Measurements from ENCODE around the gene REEP1. TPM values are rescaled to one million over a fixed set of nuclear protein-coding genes. Genes with fewer than 3 reads are reported as not detected.

REEP1 gene
- polyA plus RNA-seq, 2 of the 4 experiments (the other 2 are of a cell fraction) = 0.30 to 0.45 TPM

GRCh38 chr2:86240251-86240650, 97.2 kb downstream of the REEP1 start:
- Histone ChIP-seq H3K4me2 (no peak overlapping the region), H3K9me3 (no peaks in the 10 kb centered on the region), H3K4me1 (no peaks in the 10 kb centered on the region), H3K27ac (no peak overlapping the region), H3K4me3 (no peak overlapping the region)
- FAIRE-seq = no peak
- ChIA-PET CTCF (interaction anchor here (2.0 kb wide), 1 partner anchor 10 kb away, joined by 6 read pairs; no protein-coding TSS in a partner anchor), POLR2A (no interaction called here)
- no peak for ATAC-seq
- TF ChIP-seq KDM5A (IDR thresholded peaks at IDR 0.05) = no peak
- TF ChIP-seq HDAC2 (IDR thresholded peaks at IDR 0.05) = no peak
- 71% methylated on average over 14 of the region's 14 CpGs for WGBS (ENCODE audit: missing lambda C conversion rate)
- no peak for DNase-seq (ENCODE audit: low read depth in 1 of 2, low spot score in 1 of 2)

DNA sequence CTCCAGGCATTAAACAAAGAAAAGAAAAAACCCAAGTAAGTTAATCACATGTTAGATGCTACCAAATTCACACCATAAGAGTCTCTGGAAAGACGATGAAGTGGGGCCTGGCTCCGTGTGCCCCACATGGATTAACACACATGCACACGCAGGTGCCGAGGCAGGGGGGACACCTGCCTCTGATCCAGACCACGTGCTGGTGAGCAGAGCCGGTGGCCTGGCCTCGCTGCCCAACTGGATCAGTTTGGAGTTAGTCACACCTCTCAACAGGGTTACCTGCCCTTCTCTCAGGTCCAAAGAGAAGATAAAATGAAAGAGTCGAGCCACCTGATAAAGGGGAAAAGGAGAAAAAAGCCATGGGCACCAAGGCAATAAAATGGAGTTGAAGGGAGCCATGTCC, 97.7 kb downstream of the REEP1 start:
- no peak overlapping the region for H3K4me3 ChIP-seq
- ChIA-PET POLR2A (no interaction called here), CTCF (no interaction called here)
- TF ChIP-seq FOSL2 (IDR thresholded peaks at IDR 0.05) (no peak), FOSL2 (CRISPR knock-in tag; IDR thresholded peaks at IDR 0.05) (no peak), MAZ (IDR thresholded peaks at IDR 0.05; ENCODE audit: borderline replicate concordance, low read depth, low read length) (no peak), ZFP36 (IDR thresholded peaks at IDR 0.05; ENCODE audit: borderline replicate concordance, partially characterized antibody) (no peak), GATA3 (IDR thresholded peaks at IDR 0.05; ENCODE audit: borderline replicate concordance) (no peak), CHD2 (IDR thresholded peaks at IDR 0.05; ENCODE audit: low read length, partially characterized antibody) (no peak), BHLHE40 (IDR thresholded peaks at IDR 0.05; ENCODE audit: low read depth, low read length) (no peak), ZC3H11A (IDR thresholded peaks at IDR 0.05) (no peak), RFX5 (IDR thresholded peaks at IDR 0.05) (no peak), EHF (CRISPR knock-in tag; IDR thresholded peaks at IDR 0.05) (no peak)
- TF ChIP-seq, protein P1, sequence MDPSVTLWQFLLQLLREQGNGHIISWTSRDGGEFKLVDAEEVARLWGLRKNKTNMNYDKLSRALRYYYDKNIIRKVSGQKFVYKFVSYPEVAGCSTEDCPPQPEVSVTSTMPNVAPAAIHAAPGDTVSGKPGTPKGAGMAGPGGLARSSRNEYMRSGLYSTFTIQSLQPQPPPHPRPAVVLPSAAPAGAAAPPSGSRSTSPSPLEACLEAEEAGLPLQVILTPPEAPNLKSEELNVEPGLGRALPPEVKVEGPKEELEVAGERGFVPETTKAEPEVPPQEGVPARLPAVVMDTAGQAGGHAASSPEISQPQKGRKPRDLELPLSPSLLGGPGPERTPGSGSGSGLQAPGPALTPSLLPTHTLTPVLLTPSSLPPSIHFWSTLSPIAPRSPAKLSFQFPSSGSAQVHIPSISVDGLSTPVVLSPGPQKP (IDR thresholded peaks at IDR 0.05; ENCODE audit: low read depth, low read length) = no peak
- ATAC-seq (no peak), DNase-seq (ENCODE audit: low read depth in 1 of 2, low spot score in 1 of 2) (no peak), FAIRE-seq (no peak)
- no peaks in the 10 kb centered on the region for H3K4me1 ChIP-seq
- H3K9me3 ChIP-seq = no peaks in the 10 kb centered on the region
- no peak overlapping the region for H3K27ac ChIP-seq
- H3K4me2 ChIP-seq = no peak overlapping the region
- 57% methylated on average over 8 of the region's 8 CpGs for WGBS (ENCODE audit: missing lambda C conversion rate)

DNA sequence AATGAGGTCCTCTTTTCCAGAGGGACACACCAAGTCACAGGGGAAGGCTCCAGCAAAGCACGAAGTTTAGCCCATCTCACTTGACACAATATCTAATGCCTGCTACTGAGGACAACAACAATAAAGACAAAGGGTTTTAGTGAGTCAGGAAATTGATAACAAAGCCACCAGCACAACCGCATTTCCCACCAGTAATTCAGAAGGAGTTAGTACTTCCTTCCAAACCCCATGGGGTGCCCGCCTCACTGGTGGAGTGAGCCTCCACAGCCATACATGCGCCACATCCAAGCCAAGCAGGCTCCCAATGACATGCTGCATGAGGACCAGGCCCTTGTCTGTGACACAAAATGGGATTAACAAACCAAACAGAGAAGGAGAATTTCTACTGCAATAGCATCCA, 98.1 kb downstream of the REEP1 start:
- CTCF ChIA-PET = no interaction called here

More for the DNA sequence above, 98.1 kb downstream of the REEP1 start:
- 69% methylated on average over 4 of the region's 4 CpGs for WGBS (ENCODE audit: missing lambda C conversion rate)
- Histone ChIP-seq H3K27ac (no peak overlapping the region), H3K4me2 (no peak overlapping the region), H3K9me3 (no peaks in the 10 kb centered on the region), H3K4me3 (no peak overlapping the region), H3K4me1 (no peaks in the 10 kb centered on the region)
- FAIRE-seq (no peak), ATAC-seq (no peak), DNase-seq (ENCODE audit: low read depth in 1 of 2, low spot score in 1 of 2) (no peak)
- POLR2A ChIA-PET = no interaction called here
- TF ChIP-seq ZSCAN20 (CRISPR knock-in tag; IDR thresholded peaks at IDR 0.05) (no peak), JUNB (IDR thresholded peaks at IDR 0.05) (no peak), CTCF (IDR thresholded peaks at IDR 0.05) (no peak), MAZ (IDR thresholded peaks at IDR 0.05; ENCODE audit: borderline replicate concordance, low read depth, low read length) (no peak), REST (IDR thresholded peaks at IDR 0.05) (no peak), POLR2A (IDR thresholded peaks at IDR 0.05; ENCODE audit: low read length) (no peak)
- TF ChIP-seq, protein P2, sequence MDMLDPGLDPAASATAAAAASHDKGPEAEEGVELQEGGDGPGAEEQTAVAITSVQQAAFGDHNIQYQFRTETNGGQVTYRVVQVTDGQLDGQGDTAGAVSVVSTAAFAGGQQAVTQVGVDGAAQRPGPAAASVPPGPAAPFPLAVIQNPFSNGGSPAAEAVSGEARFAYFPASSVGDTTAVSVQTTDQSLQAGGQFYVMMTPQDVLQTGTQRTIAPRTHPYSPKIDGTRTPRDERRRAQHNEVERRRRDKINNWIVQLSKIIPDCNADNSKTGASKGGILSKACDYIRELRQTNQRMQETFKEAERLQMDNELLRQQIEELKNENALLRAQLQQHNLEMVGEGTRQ (IDR thresholded peaks at IDR 0.05) = no peak
